ENCODE measurements around the gene PPP1R14B.

PPP1R14B gene

DNA sequence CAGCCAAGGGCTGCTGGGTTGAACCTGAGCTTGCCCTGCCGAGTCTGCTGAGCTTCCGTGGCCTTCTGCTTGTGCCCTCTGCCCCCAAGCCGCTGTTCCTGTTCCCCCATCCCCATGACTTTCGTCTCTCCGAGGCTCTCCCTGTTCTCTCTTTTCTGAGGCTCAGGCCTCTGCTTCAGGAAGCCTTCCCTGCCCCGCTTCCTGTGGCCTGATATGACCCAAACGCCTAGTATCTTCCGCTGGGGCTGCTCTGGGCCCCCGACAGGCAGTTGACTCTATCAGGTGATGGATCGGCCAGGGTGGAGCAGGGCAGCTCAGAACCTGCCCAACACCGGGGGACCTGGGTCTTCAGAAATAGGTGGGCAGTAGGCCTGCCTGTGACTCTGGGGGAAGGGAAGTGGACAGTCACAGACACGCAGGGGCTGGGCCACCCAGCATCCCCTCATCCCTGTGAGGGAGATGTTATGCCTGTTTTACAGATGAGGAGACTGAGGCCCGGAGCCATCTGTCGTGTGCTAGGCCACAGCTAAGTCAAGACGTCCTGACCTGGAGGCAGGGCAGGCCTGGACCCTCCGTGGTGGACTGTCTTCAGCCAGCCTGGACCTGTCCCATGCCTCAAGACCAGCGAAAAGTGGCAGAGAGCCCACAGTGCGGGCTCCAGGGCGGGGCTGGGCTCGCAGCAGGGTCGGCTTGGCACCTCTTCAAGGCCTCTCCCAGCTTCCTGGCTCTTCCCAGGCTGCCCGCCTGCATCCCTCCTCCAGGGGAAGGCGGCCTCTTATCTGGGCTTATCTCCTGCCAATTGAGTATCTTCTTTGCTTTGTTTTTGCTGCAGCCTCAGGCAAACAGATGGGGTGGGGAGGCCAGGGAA, 21.5 kb upstream of the PPP1R14B start:
- FAIRE-seq (no peak), DNase-seq (ENCODE audit: insufficient read length, low spot score) (no peak)
- TF ChIP-seq, protein P1, sequence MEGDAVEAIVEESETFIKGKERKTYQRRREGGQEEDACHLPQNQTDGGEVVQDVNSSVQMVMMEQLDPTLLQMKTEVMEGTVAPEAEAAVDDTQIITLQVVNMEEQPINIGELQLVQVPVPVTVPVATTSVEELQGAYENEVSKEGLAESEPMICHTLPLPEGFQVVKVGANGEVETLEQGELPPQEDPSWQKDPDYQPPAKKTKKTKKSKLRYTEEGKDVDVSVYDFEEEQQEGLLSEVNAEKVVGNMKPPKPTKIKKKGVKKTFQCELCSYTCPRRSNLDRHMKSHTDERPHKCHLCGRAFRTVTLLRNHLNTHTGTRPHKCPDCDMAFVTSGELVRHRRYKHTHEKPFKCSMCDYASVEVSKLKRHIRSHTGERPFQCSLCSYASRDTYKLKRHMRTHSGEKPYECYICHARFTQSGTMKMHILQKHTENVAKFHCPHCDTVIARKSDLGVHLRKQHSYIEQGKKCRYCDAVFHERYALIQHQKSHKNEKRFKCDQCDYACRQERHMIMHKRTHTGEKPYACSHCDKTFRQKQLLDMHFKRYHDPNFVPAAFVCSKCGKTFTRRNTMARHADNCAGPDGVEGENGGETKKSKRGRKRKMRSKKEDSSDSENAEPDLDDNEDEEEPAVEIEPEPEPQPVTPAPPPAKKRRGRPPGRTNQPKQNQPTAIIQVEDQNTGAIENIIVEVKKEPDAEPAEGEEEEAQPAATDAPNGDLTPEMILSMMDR (IDR thresholded peaks at IDR 0.05; ENCODE audit: insufficient read depth, missing control alignments): no peak

DNA sequence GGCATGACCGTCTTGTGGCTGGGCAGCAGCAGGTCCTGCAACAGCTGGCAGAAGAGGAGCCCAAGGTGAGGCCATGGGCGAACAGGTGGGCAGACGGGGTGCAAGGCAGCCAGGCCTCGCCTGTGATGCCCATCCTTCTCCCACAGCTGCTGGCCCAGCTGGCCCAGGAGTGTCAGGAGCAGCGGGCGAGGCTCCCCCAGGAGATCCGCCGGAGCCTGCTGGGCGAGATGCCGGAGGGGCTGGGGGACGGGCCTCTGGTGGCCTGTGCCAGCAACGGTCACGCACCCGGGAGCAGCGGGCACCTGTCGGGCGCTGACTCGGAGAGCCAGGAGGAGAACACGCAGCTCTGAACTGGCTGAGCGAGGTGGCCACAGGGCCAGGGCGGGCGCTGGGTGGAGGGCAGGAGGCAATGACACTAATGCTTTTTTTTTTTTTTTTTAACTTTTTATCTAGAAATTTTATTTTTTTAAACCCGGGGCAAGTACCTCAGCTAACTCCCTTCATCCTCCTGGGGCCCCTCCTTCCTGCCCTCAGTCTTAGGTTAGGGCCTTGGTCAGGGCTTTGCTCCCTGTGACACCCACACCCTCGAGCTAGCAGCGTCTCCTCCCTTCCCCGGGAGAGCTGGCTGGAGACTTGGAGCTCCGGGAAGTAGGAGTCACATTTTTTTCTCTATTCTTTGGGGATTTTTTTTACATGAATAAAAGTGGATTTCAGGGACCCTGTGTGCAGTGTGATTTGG, 20.6 kb upstream of the PPP1R14B start:
- TF ChIP-seq, protein P1 (IDR thresholded peaks at IDR 0.05; ENCODE audit: insufficient read depth, missing control alignments): no peak
- FAIRE-seq: no peak
- DNase-seq (ENCODE audit: insufficient read length, low spot score): no peak

DNA sequence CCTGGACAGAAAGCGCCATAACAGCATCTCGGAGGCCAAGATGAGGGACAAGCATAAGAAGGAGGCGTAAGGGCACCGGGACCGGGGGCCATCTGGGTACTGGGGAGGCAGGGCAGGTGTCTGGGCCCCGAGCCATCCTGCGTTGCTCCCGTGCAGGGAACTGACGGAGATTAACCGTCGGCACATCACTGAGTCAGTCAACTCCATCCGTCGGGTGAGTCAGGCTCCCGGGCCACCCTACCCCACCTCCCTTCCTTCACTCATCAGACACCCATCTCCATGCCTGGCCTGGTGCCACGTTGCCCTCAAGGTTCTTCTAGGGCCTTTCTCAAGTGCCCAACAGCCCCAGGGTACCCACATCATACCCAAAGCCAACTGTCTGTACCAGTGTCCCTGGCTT, 19.6 kb upstream of the PPP1R14B start:
- FAIRE-seq: no peak

DNA sequence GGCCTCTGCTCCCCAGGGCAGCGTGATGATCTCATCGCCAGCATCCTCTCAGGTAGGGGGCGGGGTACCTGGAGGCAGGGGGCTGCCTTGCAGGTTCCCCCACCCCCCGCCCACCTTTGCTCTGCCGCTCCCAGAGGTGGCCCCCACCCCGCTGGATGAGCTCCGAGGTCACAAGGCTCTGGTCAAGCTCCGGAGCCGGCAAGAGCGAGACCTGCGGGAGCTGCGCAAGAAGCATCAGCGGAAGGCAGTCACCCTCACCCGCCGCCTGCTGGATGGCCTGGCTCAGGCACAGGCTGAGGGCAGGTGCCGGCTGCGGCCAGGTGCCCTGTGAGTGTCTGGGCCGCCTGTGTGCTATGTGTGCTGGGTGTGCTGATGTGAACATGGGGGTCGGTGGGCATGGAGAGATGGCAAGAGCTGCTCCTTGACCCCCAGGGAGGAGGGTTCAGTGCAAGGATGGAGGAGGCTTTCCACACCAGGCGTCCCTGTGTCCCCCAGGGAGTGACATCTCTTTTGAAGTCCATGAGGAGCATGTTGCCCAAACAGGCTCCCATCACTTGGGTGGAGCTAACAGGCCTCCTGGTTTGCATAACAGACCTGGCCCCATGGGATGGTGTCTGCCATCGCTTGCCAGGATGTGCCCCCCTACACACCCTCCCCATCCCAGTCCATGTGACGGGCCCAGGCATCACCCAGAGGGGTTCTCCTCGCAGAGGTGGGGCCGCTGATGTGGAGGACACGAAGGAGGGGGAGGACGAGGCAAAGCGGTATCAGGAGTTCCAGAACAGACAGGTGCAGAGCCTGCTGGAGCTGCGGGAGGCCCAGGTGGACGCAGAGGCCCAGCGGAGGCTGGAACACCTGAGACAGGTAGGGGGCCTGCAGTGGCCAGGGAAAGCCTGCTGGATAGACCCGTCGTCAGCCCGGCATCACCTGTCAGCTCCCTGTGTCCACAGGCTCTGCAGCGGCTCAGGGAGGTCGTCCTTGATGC, 18.7 kb upstream of the PPP1R14B start:
- FAIRE-seq: no peak
- TF ChIP-seq, protein P1 (IDR thresholded peaks at IDR 0.05; ENCODE audit: insufficient read depth, missing control alignments): no peak
- DNase-seq (ENCODE audit: insufficient read length, low spot score): no peak

More for the DNA sequence above, 19.6 kb upstream of the PPP1R14B start:
- DNase-seq (ENCODE audit: insufficient read length, low spot score): no peak
- TF ChIP-seq, protein P1 (IDR thresholded peaks at IDR 0.05; ENCODE audit: insufficient read depth, missing control alignments): no peak

DNA sequence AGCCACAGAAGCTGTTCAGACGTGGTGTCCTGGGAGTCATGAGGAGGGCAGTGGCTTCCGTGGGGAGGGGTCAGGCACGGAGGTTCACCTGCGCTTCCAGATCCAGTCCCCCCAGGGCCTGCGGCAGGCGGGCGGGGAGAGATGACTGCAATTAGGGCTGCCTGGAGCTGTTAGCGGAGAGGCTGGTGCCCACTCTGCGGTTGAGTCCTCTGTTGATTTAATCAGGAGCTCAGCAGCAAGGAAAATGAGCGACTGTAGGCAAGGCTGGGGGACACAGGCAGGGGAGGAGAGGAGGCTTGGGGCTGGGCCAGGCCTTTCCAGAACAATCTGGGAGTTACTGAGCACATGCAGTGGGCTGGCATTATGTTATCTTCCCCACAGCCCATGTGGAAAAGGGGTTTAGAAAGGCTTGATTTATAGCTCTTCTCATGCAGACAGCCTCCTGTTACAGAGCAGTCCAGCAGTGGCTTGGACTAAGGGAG, 17.7 kb upstream of the PPP1R14B start:
- DNase-seq (ENCODE audit: insufficient read length, low spot score): no peak
- FAIRE-seq: no peak
- TF ChIP-seq, protein P1 (IDR thresholded peaks at IDR 0.05; ENCODE audit: insufficient read depth, missing control alignments): no peak

DNA sequence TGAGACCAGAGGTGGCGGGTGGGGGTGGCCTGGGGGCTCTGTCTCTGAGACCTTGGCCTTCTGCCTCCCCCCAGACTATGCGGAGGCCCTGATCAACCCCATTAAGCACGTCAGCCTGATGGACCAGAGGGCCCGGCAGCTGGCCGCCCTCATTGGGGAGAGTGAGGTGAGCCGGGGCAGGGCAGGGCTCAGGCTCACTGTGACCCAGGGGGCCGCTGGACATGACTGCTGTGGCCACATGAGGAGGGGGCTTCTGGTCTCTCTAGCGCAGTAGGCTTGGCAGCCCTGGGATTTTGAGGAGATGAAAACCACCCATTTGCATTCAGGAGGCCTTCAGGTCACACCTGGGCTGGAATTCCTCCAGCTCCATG, 17.2 kb upstream of the PPP1R14B start:
- FAIRE-seq (no peak), DNase-seq (ENCODE audit: insufficient read length, low spot score) (no peak)
- TF ChIP-seq, protein P1 (IDR thresholded peaks at IDR 0.05; ENCODE audit: insufficient read depth, missing control alignments): no peak

Data from D721Med (cell line).